Gastrocnemius medialis (tissue), 4 donors: ENCODE results near the gene DCAF11. TPM values are rescaled to one million over a fixed set of nuclear protein-coding genes. Genes with fewer than 3 reads are reported as not detected.

Source experiments
- ATAC-seq, 2 donors: fragments of 150-250 bp; one replicate each; pipeline ENCODE4 v1.9.1; 2016
- DNase-seq, 2 donors: peaks; one replicate each; pipeline ENCODE4 v3.0.0-alpha.2; 2019
- H3K27ac ChIP-seq, 4 donors: fragments of 200-600 bp; sonication (generic); 1 replicate in 1 of 4; 2 replicates in 3 of 4; pipeline ENCODE4 v1.5.1; 2016 to 2018; ENCODE audit warnings: mild to moderate bottlenecking in 2 of 4, moderate library complexity in 1 of 4
- H3K27me3 ChIP-seq, 3 donors: fragments of 200-600 bp; sonication (generic) in 2 of 3; 1 replicate in 1 of 3; 2 replicates in 2 of 3; pipeline versions ENCODE4 v1.5.1 to v1.6.0; 2016 to 2019; ENCODE audit warnings: mild to moderate bottlenecking in 1 of 3, moderate library complexity in 1 of 3
- H3K36me3 ChIP-seq, 2 donors: fragments of 200-600 bp; sonication (generic) in 1 of 2; one replicate each; pipeline ENCODE4 v1.5.1; 2017 to 2018
- H3K4me1 ChIP-seq, 2 donors: fragments of 200-600 bp; sonication (generic) in 1 of 2; one replicate each; pipeline ENCODE4 v1.5.1; 2016 to 2017; ENCODE audit warnings: mild to moderate bottlenecking in 2 of 2
- H3K4me3 ChIP-seq, 4 donors: fragments of 200-600 bp; sonication (generic) in 3 of 4; 1 replicate in 1 of 4; 2 replicates in 3 of 4; pipeline ENCODE4 v1.5.1; 2016 to 2019; ENCODE audit warnings: mild to moderate bottlenecking in 2 of 4
- H3K9me3 ChIP-seq, 3 donors: fragments of 200-600 bp; sonication (generic) in 2 of 3; 1 replicate in 1 of 3; 2 replicates in 2 of 3; pipeline ENCODE4 v1.5.1; 2016 to 2019
- CTCF ChIP-seq, 5 experiments: fragments of 450-650 bp in 3 of 5; fragments of 200-600 bp in 2 of 5; sonication (generic) in 2 of 5; IDR thresholded peaks in 4 of 5; conservative IDR thresholded peaks in 1 of 5; 1 replicate in 4 of 5; 2 replicates in 1 of 5; pipeline ENCODE4 v1.5.1; 2016 to 2019; ENCODE audit warnings: antibody characterized with exemption in 5 of 5, mild to moderate bottlenecking in 3 of 5, moderate library complexity in 3 of 5
- POLR2A ChIP-seq, 2 donors: fragments of 450-650 bp; IDR thresholded peaks; one replicate each; pipeline ENCODE4 v1.6.1; 2017; ENCODE audit warnings: antibody characterized with exemption in 2 of 2, mild to moderate bottlenecking in 2 of 2, moderate library complexity in 2 of 2
- in situ Hi-C, 4 donors: fragments of 200-750 bp; cut with MboI; loops; one replicate each; pipeline versions ENCODE4 v1.15.0 to v1.8.0; 2017; ENCODE audit warnings: low sequenced_read_pairs in 4 of 4
- intact Hi-C: fragments of 100-400 bp; cut with DNase I; formaldehyde crosslinking; loops from one replicate; pipeline ENCODE4 v1.15.1; 2023; ENCODE audit warnings: low total_unique reads
- total RNA-seq, 4 donors: library from RNA; depleted of rRNA; stranded (reverse); fragments of >200 nt; gene quantifications; one replicate each; pipeline versions ENCODE4 v1.1.0 to v1.2.3, GENCODE V29; 2016

The DCAF11 gene
- total RNA-seq, 4 donors from 2014 or later = 52.4 to 113 (median 88.7) TPM

GRCh38 chr14:24081739-24082211 is 32.8 kb upstream of the DCAF11 start:
- Histone ChIP-seq H3K9me3 (no peaks in the 10 kb centered on the region), H3K27me3 (no peaks in the 10 kb centered on the region), H3K4me3 (peak overlapping the region; percentile 54 to 76 (median 64)), H3K36me3 (no peaks in the 10 kb centered on the region), H3K4me1 (peaks cover 0 to 10% of the 10 kb centered on the region in 2 donors), H3K27ac (no peak overlapping the region)
- TF ChIP-seq POLR2A (IDR thresholded peaks at IDR 0.05) = no peak
- TF ChIP-seq CTCF (IDR thresholded peaks at IDR 0.05 in 4 of 5, conservative IDR thresholded peaks at IDR 0.05 in 1 of 5) = no peak
- intact Hi-C loops (no loop called here), in situ Hi-C loops (no loop called here)
- DNase-seq = no peak
- no peak for ATAC-seq

GRCh38 chr14:24082411-24083080 is 32.0 kb upstream of the DCAF11 start:
- H3K4me1 ChIP-seq = peaks cover 0 to 10% of the 10 kb centered on the region in 2 donors
- intact Hi-C loops (no loop called here), in situ Hi-C loops (no loop called here)
- DNase-seq = no peak
- TF ChIP-seq POLR2A (IDR thresholded peaks at IDR 0.05) (no peak), CTCF (IDR thresholded peaks at IDR 0.05 in 4 of 5, conservative IDR thresholded peaks at IDR 0.05 in 1 of 5) (no peak)
- H3K27me3 ChIP-seq = no peaks in the 10 kb centered on the region
- no peaks in the 10 kb centered on the region for H3K9me3 ChIP-seq
- H3K36me3 ChIP-seq = no peaks in the 10 kb centered on the region
- no peak overlapping the region for H3K4me3 ChIP-seq
- ATAC-seq = no peak
- H3K27ac ChIP-seq = no peak overlapping the region

- Histone ChIP-seq H3K27ac (no peak overlapping the region), H3K4me1 (peaks cover 0 to 10% of the 10 kb centered on the region in 2 donors), H3K27me3 (no peaks in the 10 kb centered on the region), H3K4me3 (no peak overlapping the region), H3K9me3 (no peaks in the 10 kb centered on the region), H3K36me3 (no peaks in the 10 kb centered on the region)
- TF ChIP-seq CTCF (IDR thresholded peaks at IDR 0.05 in 4 of 5, conservative IDR thresholded peaks at IDR 0.05 in 1 of 5) (no peak), POLR2A (IDR thresholded peaks at IDR 0.05) (no peak)
- in situ Hi-C loops (no loop called here), intact Hi-C loops (no loop called here)
- DNase-seq (no peak), ATAC-seq (no peak)
These were observed 31.1 kb upstream of the DCAF11 start for GRCh38 chr14:24083462-24083861.

- Histone ChIP-seq H3K36me3 (no peaks in the 10 kb centered on the region), H3K27me3 (no peaks in the 10 kb centered on the region), H3K4me3 (no peak overlapping the region), H3K4me1 (peaks cover 0 to 10% of the 10 kb centered on the region in 2 donors), H3K27ac (no peak overlapping the region), H3K9me3 (no peaks in the 10 kb centered on the region)
- ATAC-seq (no peak), DNase-seq (no peak)
- in situ Hi-C loops = no loop called here
- intact Hi-C loops = no loop called here
- TF ChIP-seq POLR2A (IDR thresholded peaks at IDR 0.05) (no peak), CTCF (IDR thresholded peaks at IDR 0.05 in 4 of 5, conservative IDR thresholded peaks at IDR 0.05 in 1 of 5) (no peak)
These were observed 30.1 kb upstream of the DCAF11 start for GRCh38 chr14:24084440-24084839.
